Stimulated activated CD8-positive, alpha-beta memory T cell treated with anti-CD3 and anti-CD28 coated beads, Interleukin-15, amount 100 ng/mL, for 48 hours (primary cell): ENCODE results near the gene ETV3.
"Not testable (repeated sequence)": the region's sequence is repeated elsewhere in the genome, so short reads cannot be mapped to it uniquely, and the experiment has no call there.

ENCODE experiments used
- DNase-seq, 2 donors: peaks; one replicate each; pipeline ENCODE4 v3.0.0-alpha.2; 2020; ENCODE audit warnings: low read depth in 2 of 2

Gene ETV3

GRCh38 chr1:157138220-157139051 lies at the start of gene ETV3:
Gene ETV3 (minus strand): TSS chr1:157138395. CDS start chr1:157136352, 2,043 bp downstream.
- peak; percentile 84 to 87 for DNase-seq

- no peak for DNase-seq
Measured at GRCh38 chr1:157186281-157186992, 48.2 kb upstream of the ETV3 start.

GRCh38 chr1:157183870-157184269 lies 45.7 kb upstream of the ETV3 start:
- no peak for DNase-seq

- not testable (repeated sequence) for DNase-seq
Measured at GRCh38 chr1:157182371-157182770, 44.2 kb upstream of the ETV3 start.

GRCh38 chr1:157181790-157182189 lies 43.6 kb upstream of the ETV3 start:
- no peak for DNase-seq

GRCh38 chr1:157181258-157181657 lies 43.1 kb upstream of the ETV3 start:
- no peak for DNase-seq

GRCh38 chr1:157178490-157178889 lies 40.3 kb upstream of the ETV3 start:
- no peak for DNase-seq

GRCh38 chr1:157177733-157178394 lies 39.7 kb upstream of the ETV3 start:
- DNase-seq, result no peak

GRCh38 chr1:157176591-157177121 lies 38.5 kb upstream of the ETV3 start:
- DNase-seq, result no peak

- DNase-seq, result no peak
Measured at GRCh38 chr1:157176016-157176415, 37.8 kb upstream of the ETV3 start.

- DNase-seq, result no peak
Measured at GRCh38 chr1:157173900-157174410, 35.8 kb upstream of the ETV3 start.

- DNase-seq, result not testable (repeated sequence)
Measured at GRCh38 chr1:157173241-157173640, 35.0 kb upstream of the ETV3 start.

GRCh38 chr1:157172591-157172990 lies 34.4 kb upstream of the ETV3 start:
- DNase-seq, result not testable (repeated sequence)

GRCh38 chr1:157171903-157172503 lies 33.8 kb upstream of the ETV3 start:
- DNase-seq, result not testable (repeated sequence)

- DNase-seq, result no peak
Measured at GRCh38 chr1:157170677-157171515, 32.7 kb upstream of the ETV3 start.

GRCh38 chr1:157168015-157168414 lies 29.8 kb upstream of the ETV3 start:
- DNase-seq, result no peak

GRCh38 chr1:157167437-157167836 lies 29.2 kb upstream of the ETV3 start:
- no peak for DNase-seq

GRCh38 chr1:157166590-157166989 lies 28.4 kb upstream of the ETV3 start:
- DNase-seq, result no peak

GRCh38 chr1:157163273-157164127 lies 25.3 kb upstream of the ETV3 start:
- DNase-seq, result peak; percentile 45 to 50

- DNase-seq, result no peak
Measured at GRCh38 chr1:157162345-157162744, 24.1 kb upstream of the ETV3 start.
